ENCODE results near the gene ZNF791.

ZNF791 gene

DNA sequence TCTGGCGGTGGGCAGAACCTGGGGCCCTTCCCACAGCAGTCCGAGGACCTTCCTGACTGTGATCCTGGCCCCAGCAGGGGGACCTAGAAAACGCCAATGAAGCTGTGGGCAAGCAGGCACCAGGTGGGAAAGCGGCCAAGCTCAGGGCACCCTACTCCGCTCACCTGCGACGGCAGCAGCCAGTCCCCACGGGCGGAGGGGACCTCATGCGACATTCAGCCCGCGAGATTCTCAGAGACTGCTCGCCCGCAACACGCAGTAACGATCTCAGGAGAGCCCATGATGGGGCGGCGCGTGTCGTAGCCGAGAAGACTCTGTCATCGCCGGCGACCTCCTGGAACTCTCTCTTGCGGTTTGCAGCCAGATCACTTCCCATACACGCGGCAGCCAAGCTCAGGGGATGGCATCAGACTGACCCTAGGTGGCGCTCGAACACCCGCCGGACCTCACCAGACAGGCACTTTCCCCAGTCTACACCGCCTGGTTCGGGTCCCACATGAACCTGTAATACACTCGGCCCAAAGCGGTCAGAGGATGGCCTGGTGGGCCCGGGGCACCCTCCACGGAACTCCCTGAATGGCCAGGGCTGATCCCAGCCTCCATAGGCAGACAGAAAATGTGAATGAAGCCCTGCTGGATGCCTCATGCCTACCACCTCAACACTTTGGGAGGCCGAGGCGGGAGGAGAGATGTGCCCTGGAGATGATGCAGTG, 29.3 kb downstream of the ZNF791 start:
- CTCF ChIA-PET: interaction anchor here (0.6 to 1.3 kb wide), 6 partner anchors 11 to 1131 kb away, joined by 3 to 5 read pairs (median 4); no protein-coding TSS in a partner anchor
- H3K4me1 ChIP-seq (ENCODE audit: control insufficient read depth, insufficient read depth, low read length): no peaks in the 10 kb centered on the region
- no peaks in the 10 kb centered on the region for H3K9me3 ChIP-seq (ENCODE audit: control insufficient read depth, insufficient read depth, low read depth, low read length)
- TF ChIP-seq WT1 (tag by site-specific recombination; IDR thresholded peaks at IDR 0.05) (no peak), ZNF768 (tag by site-specific recombination; IDR thresholded peaks at IDR 0.05) (no peak), ZNF366 (tag by site-specific recombination; conservative IDR thresholded peaks at IDR 0.05) (no peak), OSR2 (tag by site-specific recombination; IDR thresholded peaks at IDR 0.05) (no peak), ZXDB (tag by site-specific recombination; IDR thresholded peaks at IDR 0.05) (no peak), ZSCAN5A (tag by site-specific recombination; IDR thresholded peaks at IDR 0.05) (no peak), ZNF23 (tag by site-specific recombination; IDR thresholded peaks at IDR 0.05; ENCODE audit: borderline replicate concordance) (no peak), ZNF639 (tag by site-specific recombination; IDR thresholded peaks at IDR 0.05) (no peak), ZNF670 (tag by site-specific recombination; IDR thresholded peaks at IDR 0.05; ENCODE audit: low read depth) (no peak), ZNF184 (tag by site-specific recombination; IDR thresholded peaks at IDR 0.05) (no peak), KLF10 (tag by site-specific recombination; IDR thresholded peaks at IDR 0.05) (no peak), ZBTB6 (tag by site-specific recombination; IDR thresholded peaks at IDR 0.05) (no peak), ZNF521 (tag by site-specific recombination; IDR thresholded peaks at IDR 0.05) (no peak), ZNF654 (tag by site-specific recombination; IDR thresholded peaks at IDR 0.05; ENCODE audit: low read depth) (no peak), ZFP37 (tag by site-specific recombination; IDR thresholded peaks at IDR 0.05) (no peak)
- TF ChIP-seq, protein P1, sequence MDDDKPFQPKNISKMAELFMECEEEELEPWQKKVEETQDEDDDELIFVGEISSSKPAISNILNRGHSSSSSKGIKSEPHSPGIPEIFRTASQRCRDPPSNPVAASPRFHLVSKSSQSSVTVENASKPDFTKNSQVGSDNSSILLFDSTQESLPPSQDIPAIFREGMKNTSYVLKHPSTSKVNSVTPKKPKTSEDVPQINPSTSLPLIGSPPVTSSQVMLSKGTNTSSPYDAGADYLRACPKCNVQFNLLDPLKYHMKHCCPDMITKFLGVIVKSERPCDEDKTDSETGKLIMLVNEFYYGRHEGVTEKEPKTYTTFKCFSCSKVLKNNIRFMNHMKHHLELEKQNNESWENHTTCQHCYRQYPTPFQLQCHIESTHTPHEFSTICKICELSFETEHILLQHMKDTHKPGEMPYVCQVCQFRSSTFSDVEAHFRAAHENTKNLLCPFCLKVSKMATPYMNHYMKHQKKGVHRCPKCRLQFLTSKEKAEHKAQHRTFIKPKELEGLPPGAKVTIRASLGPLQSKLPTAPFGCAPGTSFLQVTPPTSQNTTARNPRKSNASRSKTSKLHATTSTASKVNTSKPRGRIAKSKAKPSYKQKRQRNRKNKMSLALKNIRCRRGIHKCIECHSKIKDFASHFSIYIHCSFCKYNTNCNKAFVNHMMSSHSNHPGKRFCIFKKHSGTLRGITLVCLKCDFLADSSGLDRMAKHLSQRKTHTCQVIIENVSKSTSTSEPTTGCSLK (tag by site-specific recombination; IDR thresholded peaks at IDR 0.05): no peak
- no peaks in the 10 kb centered on the region for H3K36me3 ChIP-seq (ENCODE audit: control insufficient read depth in 2 of 2, insufficient read depth in 1 of 2, low read length in 2 of 2)
- no peak overlapping the region for H3K27ac ChIP-seq (ENCODE audit: extremely low read depth, low read depth, low read length)
- POLR2A ChIA-PET: interaction anchor here (0.5 kb wide), 1 partner anchor 9 kb away, joined by 3 read pairs; no protein-coding TSS in a partner anchor
- no peak overlapping the region for H3K4me3 ChIP-seq (ENCODE audit: low read depth, low read length)

DNA sequence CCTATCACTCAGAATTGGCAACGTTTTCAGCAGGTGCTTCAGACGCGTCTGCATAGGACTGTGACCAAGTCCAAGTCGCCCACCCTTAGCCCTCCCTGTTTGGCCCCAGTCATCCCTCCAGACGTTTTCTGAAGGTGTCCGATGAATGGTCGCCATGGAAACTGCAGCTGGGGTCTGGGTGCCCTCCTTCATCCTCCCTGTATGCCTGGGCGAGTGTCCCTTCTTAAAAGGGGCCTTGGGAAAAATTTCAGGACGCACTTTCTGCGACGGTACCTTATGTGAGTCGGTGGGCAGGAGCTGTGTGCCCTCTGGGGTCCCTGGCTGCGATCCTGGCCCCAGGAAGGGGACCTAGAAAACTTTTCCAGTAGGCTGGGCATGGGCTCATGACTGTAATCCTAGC, 30.7 kb downstream of the ZNF791 start:
- TF ChIP-seq PRDM4 (tag by site-specific recombination; IDR thresholded peaks at IDR 0.05): no peak
- TF ChIP-seq GLIS2 (tag by site-specific recombination; IDR thresholded peaks at IDR 0.05): no peak
- TF ChIP-seq ZNF670 (tag by site-specific recombination; IDR thresholded peaks at IDR 0.05; ENCODE audit: low read depth): no peak
- no peak for TF ChIP-seq TSHZ1 (tag by site-specific recombination; IDR thresholded peaks at IDR 0.05; ENCODE audit: borderline replicate concordance)
- H3K27ac ChIP-seq (ENCODE audit: extremely low read depth, low read depth, low read length): no peak overlapping the region
- H3K36me3 ChIP-seq (ENCODE audit: control insufficient read depth in 2 of 2, insufficient read depth in 1 of 2, low read length in 2 of 2): peaks cover 0 to under 1% of the 10 kb centered on the region in 2 experiments; a peak in 1 of 3 replicates
- CTCF ChIA-PET: no interaction called here
- POLR2A ChIA-PET: interaction anchor here (0.7 kb wide), 1 partner anchor 101 kb away, joined by 3 read pairs; no protein-coding TSS in a partner anchor
- H3K9me3 ChIP-seq (ENCODE audit: control insufficient read depth, insufficient read depth, low read depth, low read length): no peaks in the 10 kb centered on the region
- no peaks in the 10 kb centered on the region for H3K4me1 ChIP-seq (ENCODE audit: control insufficient read depth, insufficient read depth, low read length)
- no peak overlapping the region for H3K4me3 ChIP-seq (ENCODE audit: low read depth, low read length)

Data from HEK293 (cell line).